H9 (cell line): ENCODE data around the gene RIPPLY2. TPM values are rescaled to one million over a fixed set of nuclear protein-coding genes. Genes with fewer than 3 reads are reported as not detected.

Source experiments
- DNase-seq: peaks from one replicate; pipeline ENCODE4 v3.0.0-alpha.2; 2017
- H2AFZ ChIP-seq: one replicate; pipeline ENCODE4 v1.6.1; 2013; ENCODE audit warnings: mild to moderate bottlenecking, low read length, control low read depth, moderate library complexity
- H2AK5ac ChIP-seq: 2 replicates; pipeline ENCODE4 v1.6.1; 2013; ENCODE audit warnings: low read length, control low read depth, mixed read lengths; ENCODE audit not compliant: insufficient read length
- H2BK120ac ChIP-seq: one replicate; pipeline ENCODE4 v1.6.1; 2013; ENCODE audit warnings: low read depth, mild to moderate bottlenecking, low read length, control low read depth, inconsistent platforms; ENCODE audit not compliant: poor library complexity, severe bottlenecking
- H2BK12ac ChIP-seq: 2 replicates; pipeline ENCODE4 v1.6.1; 2013; ENCODE audit warnings: low read length, control low read depth, mixed read lengths, low read depth; ENCODE audit not compliant: insufficient read length
- H2BK15ac ChIP-seq: 2 replicates; pipeline ENCODE4 v1.6.1; 2013; ENCODE audit warnings: low read depth, low read length, control low read depth
- H2BK20ac ChIP-seq: one replicate; pipeline ENCODE4 v1.6.1; 2013; ENCODE audit warnings: low read depth, mild to moderate bottlenecking, low read length, control low read depth, inconsistent platforms; ENCODE audit not compliant: poor library complexity, severe bottlenecking
- H2BK5ac ChIP-seq: 2 replicates; pipeline ENCODE4 v1.6.1; 2013; ENCODE audit warnings: low read length, control low read depth, mixed read lengths; ENCODE audit not compliant: insufficient read length
- H3K14ac ChIP-seq: 2 replicates; pipeline ENCODE4 v1.6.1; 2013; ENCODE audit warnings: low read length, control low read depth; ENCODE audit not compliant: insufficient read depth
- H3K18ac ChIP-seq: 2 replicates; pipeline ENCODE4 v1.6.1; 2013; ENCODE audit warnings: low read depth, mild to moderate bottlenecking, mixed read lengths, low read length, control low read depth; ENCODE audit not compliant: insufficient read length
- H3K23ac ChIP-seq: 2 replicates; pipeline ENCODE4 v1.6.1; 2013; ENCODE audit warnings: low read length, control low read depth, mixed read lengths, low read depth; ENCODE audit not compliant: insufficient read length
- H3K23me2 ChIP-seq: 2 replicates; pipeline ENCODE4 v1.6.1; 2013; ENCODE audit warnings: low read depth, mild to moderate bottlenecking, mixed read lengths, low read length, control low read depth; ENCODE audit not compliant: insufficient read length, poor library complexity, severe bottlenecking
- H3K27ac ChIP-seq: 2 replicates; pipeline ENCODE4 v1.5.1; 2013; ENCODE audit warnings: low read length, control low read depth, mixed read lengths, low read depth; ENCODE audit not compliant: insufficient read length
- H3K27me3 ChIP-seq: 2 replicates; pipeline ENCODE4 v1.6.1; 2013; ENCODE audit warnings: low read length, control low read depth, inconsistent platforms; ENCODE audit not compliant: insufficient read depth
- H3K4ac ChIP-seq: 2 replicates; pipeline ENCODE4 v1.6.1; 2013; ENCODE audit warnings: low read depth, mild to moderate bottlenecking, control low read depth, inconsistent platforms, low read length, moderate library complexity
- H3K4me1 ChIP-seq: 2 replicates; pipeline ENCODE4 v1.6.1; 2013; ENCODE audit warnings: low read length, control low read depth, inconsistent platforms; ENCODE audit not compliant: insufficient read depth
- H3K4me2 ChIP-seq: 2 replicates; pipeline ENCODE4 v1.6.1; 2013; ENCODE audit warnings: low read length, control low read depth, mixed read lengths; ENCODE audit not compliant: insufficient read length, insufficient read depth
- H3K56ac ChIP-seq: 2 replicates; pipeline ENCODE4 v1.6.1; 2013; ENCODE audit warnings: low read depth, mild to moderate bottlenecking, mixed read lengths, low read length, control low read depth; ENCODE audit not compliant: insufficient read length
- H3K79me1 ChIP-seq: 2 replicates; pipeline ENCODE4 v1.6.1; 2013; ENCODE audit warnings: low read depth, mild to moderate bottlenecking, moderate library complexity, low read length, control low read depth, inconsistent platforms; ENCODE audit not compliant: insufficient read depth, poor library complexity, severe bottlenecking
- H3K79me2 ChIP-seq: 2 replicates; pipeline ENCODE4 v1.6.1; 2013; ENCODE audit warnings: low read length, control low read depth, inconsistent platforms; ENCODE audit not compliant: insufficient read depth
- H3K9ac ChIP-seq: 2 replicates; pipeline ENCODE4 v1.6.1; 2013; ENCODE audit warnings: low read length, control low read depth, mixed read lengths; ENCODE audit not compliant: insufficient read length; ENCODE audit errors: extremely low read depth
- H3K9me3 ChIP-seq: one replicate; pipeline ENCODE4 v1.6.1; 2013; ENCODE audit warnings: low read depth, low read length, inconsistent platforms; ENCODE audit not compliant: control insufficient read depth
- H3T11ph ChIP-seq: one replicate; pipeline ENCODE4 v1.6.1; 2013; ENCODE audit warnings: mild to moderate bottlenecking, low read length, control low read depth, inconsistent platforms
- H4K20me1 ChIP-seq: one replicate; pipeline ENCODE4 v1.6.1; 2013; ENCODE audit not compliant: control insufficient read depth, insufficient read length, insufficient read depth
- H4K5ac ChIP-seq: 2 replicates; pipeline ENCODE4 v1.6.1; 2013; ENCODE audit warnings: low read depth, mild to moderate bottlenecking, mixed read lengths, low read length, control low read depth; ENCODE audit not compliant: insufficient read length
- H4K8ac ChIP-seq: replicated peaks from 2 replicates; pipeline ENCODE4 v1.6.1; 2013; ENCODE audit warnings: low read length, control low read depth, mixed read lengths, low read depth; ENCODE audit not compliant: insufficient read length
- H4K91ac ChIP-seq: 2 replicates; pipeline ENCODE4 v1.6.1; 2013; ENCODE audit warnings: low read depth, mild to moderate bottlenecking, moderate library complexity, mixed read lengths, low read length, control low read depth; ENCODE audit not compliant: insufficient read length
- H3K27ac Mint-ChIP-seq, 3 experiments: 2 replicates in 2 of 3; 3 replicates in 1 of 3; pipeline ENCODE4 v1.8.0; 2020 to 2021; ENCODE audit warnings: mixed read lengths in 3 of 3, mild to moderate bottlenecking in 1 of 3, moderate library complexity in 1 of 3
- H3K27me3 Mint-ChIP-seq: 2 replicates; pipeline ENCODE4 v1.8.0; 2021; ENCODE audit warnings: low read depth, mild to moderate bottlenecking, moderate library complexity, mixed read lengths
- H3K36me3 Mint-ChIP-seq, 3 experiments: 2 replicates in 2 of 3; 3 replicates in 1 of 3; pipeline ENCODE4 v1.8.0; 2020 to 2021; ENCODE audit warnings: low read depth in 3 of 3, mixed read lengths in 3 of 3; ENCODE audit not compliant: insufficient read depth in 1 of 3
- H3K4me1 Mint-ChIP-seq, 2 experiments: 2 replicates each; pipeline ENCODE4 v1.8.0; 2020; ENCODE audit warnings: mixed read lengths in 2 of 2
- H3K4me3 Mint-ChIP-seq, 2 experiments: 2 replicates in 1 of 2; 3 replicates in 1 of 2; pipeline ENCODE4 v1.8.0; 2020 to 2021; ENCODE audit warnings: mild to moderate bottlenecking in 2 of 2, mixed read lengths in 2 of 2, moderate library complexity in 1 of 2
- H3K9me3 Mint-ChIP-seq, 2 experiments: 2 replicates in 1 of 2; 3 replicates in 1 of 2; pipeline ENCODE4 v1.8.0; 2020; ENCODE audit warnings: mild to moderate bottlenecking in 2 of 2, mixed read lengths in 2 of 2, moderate library complexity in 1 of 2
- WGBS: extraction: QIAGEN DNeasy Blood & Tissue Kit; methylation state at CpG from one replicate; pipeline ENCODE4 v1.1.7; 2013; ENCODE audit warnings: missing lambda C conversion rate, low lambda C conversion rate, mixed read lengths; ENCODE audit not compliant: insufficient read length; ENCODE audit errors: extremely low coverage; 5-methylcytosine and 5-hydroxymethylcytosine counted together
- total RNA-seq: library from RNA; stranded (reverse); gene quantifications from 2 replicates; pipeline ENCODE4 v1.2.1, GENCODE V29; 2021
- TF ChIP-seq, protein P1 (sequence below): fragments of 200-600 bp; sonication (generic); conservative IDR thresholded peaks from 3 replicates; pipeline ENCODE4 v1.8.0; 2021; ENCODE audit warnings: antibody characterized with exemption, mild to moderate bottlenecking

Gene RIPPLY2
- total RNA-seq, 1 experiment from 2014 or later = 0.90 TPM

DNA sequence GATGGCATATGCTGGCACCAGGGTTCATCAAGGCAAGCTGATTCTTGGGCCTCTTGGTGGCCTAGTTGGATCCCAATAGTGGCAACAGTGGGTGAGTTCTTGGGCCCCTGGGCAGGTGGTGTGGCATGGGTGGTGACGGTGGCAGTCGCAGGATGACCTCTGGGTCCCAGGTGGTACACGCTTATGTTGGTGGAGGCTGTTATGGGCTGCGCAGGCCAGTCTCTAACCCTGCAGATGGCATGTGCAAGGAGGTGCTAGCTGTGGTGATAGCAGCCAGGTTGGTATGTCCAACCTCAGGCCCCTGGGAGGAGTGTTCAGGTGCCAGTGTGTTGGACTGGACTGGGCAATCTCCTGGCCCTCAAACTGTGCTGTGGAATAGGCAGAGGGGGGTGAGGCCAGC lies 52.5 kb downstream of the RIPPLY2 start:
- no peaks in the 10 kb centered on the region for H3K27me3 ChIP-seq
- TF ChIP-seq, protein P1, sequence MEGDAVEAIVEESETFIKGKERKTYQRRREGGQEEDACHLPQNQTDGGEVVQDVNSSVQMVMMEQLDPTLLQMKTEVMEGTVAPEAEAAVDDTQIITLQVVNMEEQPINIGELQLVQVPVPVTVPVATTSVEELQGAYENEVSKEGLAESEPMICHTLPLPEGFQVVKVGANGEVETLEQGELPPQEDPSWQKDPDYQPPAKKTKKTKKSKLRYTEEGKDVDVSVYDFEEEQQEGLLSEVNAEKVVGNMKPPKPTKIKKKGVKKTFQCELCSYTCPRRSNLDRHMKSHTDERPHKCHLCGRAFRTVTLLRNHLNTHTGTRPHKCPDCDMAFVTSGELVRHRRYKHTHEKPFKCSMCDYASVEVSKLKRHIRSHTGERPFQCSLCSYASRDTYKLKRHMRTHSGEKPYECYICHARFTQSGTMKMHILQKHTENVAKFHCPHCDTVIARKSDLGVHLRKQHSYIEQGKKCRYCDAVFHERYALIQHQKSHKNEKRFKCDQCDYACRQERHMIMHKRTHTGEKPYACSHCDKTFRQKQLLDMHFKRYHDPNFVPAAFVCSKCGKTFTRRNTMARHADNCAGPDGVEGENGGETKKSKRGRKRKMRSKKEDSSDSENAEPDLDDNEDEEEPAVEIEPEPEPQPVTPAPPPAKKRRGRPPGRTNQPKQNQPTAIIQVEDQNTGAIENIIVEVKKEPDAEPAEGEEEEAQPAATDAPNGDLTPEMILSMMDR = no peak
- H2BK120ac ChIP-seq = no peak overlapping the region
- no peak overlapping the region for H4K5ac ChIP-seq
- peaks cover 7% of the 10 kb centered on the region for H3K79me1 ChIP-seq
- H3K23ac ChIP-seq = no peak overlapping the region
- H3K4me1 ChIP-seq = no peaks in the 10 kb centered on the region
- no peak overlapping the region for H3K18ac ChIP-seq
- no peak overlapping the region for H2AFZ ChIP-seq
- H3K14ac ChIP-seq = no peak overlapping the region
- H3K9me3 Mint-ChIP-seq = peaks cover 3 to 5% of the 10 kb centered on the region in 2 experiments; a peak in 3 of 5 replicates
- H3K23me2 ChIP-seq = no peaks in the 10 kb centered on the region
- no CpG with 5 or more reads among the region's 4 CpGs for WGBS
- no peak overlapping the region for H3K9ac ChIP-seq
- H3K56ac ChIP-seq = no peak overlapping the region
- H2BK5ac ChIP-seq = no peak overlapping the region
- H2AK5ac ChIP-seq = no peak overlapping the region
- H3K9me3 ChIP-seq = no peaks in the 10 kb centered on the region
- peaks cover 1% of the 10 kb centered on the region; the same call in 1 of the 2 replicates for H3K79me2 ChIP-seq
- no peaks in the 10 kb centered on the region for H4K20me1 ChIP-seq
- H3K27me3 Mint-ChIP-seq = no peaks in the 10 kb centered on the region
- H4K8ac ChIP-seq = no peak overlapping the region
- H3K27ac ChIP-seq = no peak overlapping the region
- no peak overlapping the region for H3T11ph ChIP-seq
- no peak overlapping the region for H2BK15ac ChIP-seq
- no peak overlapping the region for H2BK12ac ChIP-seq
- no peak overlapping the region for H3K27ac Mint-ChIP-seq
- peaks cover 15% of the 10 kb centered on the region in 2 experiments for H3K4me1 Mint-ChIP-seq
- no peak overlapping the region for H2BK20ac ChIP-seq
- no peak overlapping the region for H3K4me2 ChIP-seq
- peaks cover 0 to 13% (median 9%) of the 10 kb centered on the region in 3 experiments; a peak in 5 of 7 replicates for H3K36me3 Mint-ChIP-seq
- H3K4me3 Mint-ChIP-seq = no peak overlapping the region
- H4K91ac ChIP-seq = no peak overlapping the region
- H3K4ac ChIP-seq = no peak overlapping the region
- DNase-seq = no peak

Other genes with a start within 250 kb of the RIPPLY2 start
- 1.3 and 1.4 TPM in 2 replicates for gene SNAP91, start 144.3 kb upstream of the RIPPLY2 start, total RNA-seq
- 16.7 and 17.5 TPM in 2 replicates for gene CYB5R4, start 6.3 kb downstream of the RIPPLY2 start, total RNA-seq
- 8.0 and 8.3 TPM in 2 replicates for gene MRAP2, start 180.4 kb downstream of the RIPPLY2 start, total RNA-seq